HG03521 (cell line): Measurements from ENCODE around the gene OS9.
"Not testable (repeated sequence)": the region's sequence is repeated elsewhere in the genome, so short reads cannot be mapped to it uniquely, and the experiment has no call there.

ENCODE experiments used
- ATAC-seq: cut with Tn5 transposase; IDR thresholded peaks from one replicate; pipeline ENCODE4 v1.9.1; 2021; ENCODE audit warnings: mild to moderate bottlenecking, moderate library complexity; ENCODE audit not compliant: unreplicated experiment

Gene OS9

GRCh38 chr12:57721846-57722608, 28.1 kb downstream of the OS9 start:
- ATAC-seq, result not testable (repeated sequence)

GRCh38 chr12:57722716-57723629, 29.0 kb downstream of the OS9 start:
- no peak for ATAC-seq

- ATAC-seq, result no peak
Observed at GRCh38 chr12:57723630-57723962, 29.7 kb downstream of the OS9 start.

- ATAC-seq, result no peak
Observed at GRCh38 chr12:57724003-57724935, 30.3 kb downstream of the OS9 start.

GRCh38 chr12:57724936-57725740, 31.2 kb downstream of the OS9 start:
- no peak for ATAC-seq

GRCh38 chr12:57725851-57726150, 31.9 kb downstream of the OS9 start:
- no peak for ATAC-seq

- no peak for ATAC-seq
Observed at GRCh38 chr12:57726151-57726883, 32.4 kb downstream of the OS9 start.

- ATAC-seq, result no peak
Observed at GRCh38 chr12:57726884-57727757, 33.2 kb downstream of the OS9 start.

- no peak for ATAC-seq
Observed at GRCh38 chr12:57727758-57728395, 33.9 kb downstream of the OS9 start.

- ATAC-seq, result no peak
Observed at GRCh38 chr12:57729321-57729844, 35.5 kb downstream of the OS9 start.

GRCh38 chr12:57730336-57731067, 36.6 kb downstream of the OS9 start:
- no peak for ATAC-seq

- ATAC-seq, result no peak
Observed at GRCh38 chr12:57731411-57732080, 37.6 kb downstream of the OS9 start.

- no peak for ATAC-seq
Observed at GRCh38 chr12:57732270-57732669, 38.3 kb downstream of the OS9 start.

- no peak for ATAC-seq
Observed at GRCh38 chr12:57732726-57733593, 39.0 kb downstream of the OS9 start.

- no peak for ATAC-seq
Observed at GRCh38 chr12:57733928-57734327, 40.0 kb downstream of the OS9 start.

GRCh38 chr12:57734591-57734990, 40.7 kb downstream of the OS9 start:
- no peak for ATAC-seq
